Common myeloid progenitor, CD34-positive (primary cell): ENCODE data around the gene NECTIN2.

Experiments used
- CTCF ChIA-PET: fragments of 350-600 bp; sonication (Branson Sonifier 250); formaldehyde crosslinking; loops from one replicate; lab custom pipeline; 2021; ENCODE audit warnings: antibody characterized with exemption; lab: Charles Lee
- POLR2A ChIA-PET: fragments of 350-600 bp; sonication (Branson Sonifier 250); formaldehyde crosslinking; loops from one replicate; lab custom pipeline; 2021; ENCODE audit warnings: antibody characterized with exemption; lab: Charles Lee
- DNase-seq, 3 donors: peaks; one replicate each; pipeline versions ENCODE4 v3.0.0 to v3.0.0-alpha.2; 2013
- H3K27ac ChIP-seq, 2 experiments: 1 replicate in 1 of 2; 2 replicates in 1 of 2; pipeline ENCODE4 v1.7.0; 2013; ENCODE audit warnings: inconsistent platforms in 2 of 2, low read length in 2 of 2, mild to moderate bottlenecking in 2 of 2, low read depth in 1 of 2, moderate library complexity in 1 of 2; ENCODE audit not compliant: severe bottlenecking in 2 of 2, insufficient read depth in 1 of 2, poor library complexity in 1 of 2
- H3K27me3 ChIP-seq, 5 experiments: replicated peaks in 2 of 5; 1 replicate in 3 of 5; 2 replicates in 2 of 5; pipeline versions ENCODE4 v1.6.1 to v1.7.0; 2013; ENCODE audit warnings: low read length in 4 of 5, mild to moderate bottlenecking in 2 of 5, moderate library complexity in 2 of 5, inconsistent platforms in 1 of 5; ENCODE audit not compliant: insufficient read depth in 5 of 5, control insufficient read depth in 4 of 5
- H3K36me3 ChIP-seq, 4 experiments: 1 replicate in 2 of 4; 2 replicates in 2 of 4; pipeline versions ENCODE4 v1.6.1 to v1.7.0; 2013; ENCODE audit warnings: low read length in 3 of 4, control low read depth in 1 of 4, mild to moderate bottlenecking in 1 of 4; ENCODE audit not compliant: control insufficient read depth in 4 of 4, insufficient read depth in 4 of 4
- H3K4me1 ChIP-seq, 4 experiments: 1 replicate in 3 of 4; 2 replicates in 1 of 4; pipeline versions ENCODE4 v1.6.1 to v1.7.1; 2013; ENCODE audit warnings: low read length in 3 of 4, mild to moderate bottlenecking in 3 of 4, control low read depth in 1 of 4, inconsistent platforms in 1 of 4, moderate library complexity in 1 of 4; ENCODE audit not compliant: control insufficient read depth in 4 of 4, insufficient read depth in 4 of 4; ENCODE audit errors: control extremely low read depth in 1 of 4
- H3K4me3 ChIP-seq, 7 experiments: 1 replicate in 4 of 7; 2 replicates in 3 of 7; pipeline versions ENCODE4 v1.5.1 to v1.7.0; 2013; ENCODE audit warnings: mild to moderate bottlenecking in 7 of 7, low read length in 6 of 7, moderate library complexity in 6 of 7, inconsistent platforms in 2 of 7, low read depth in 2 of 7, control low read depth in 1 of 7; ENCODE audit not compliant: insufficient read depth in 4 of 7, control insufficient read depth in 1 of 7; ENCODE audit errors: extremely low read depth in 1 of 7
- H3K9me3 ChIP-seq, 5 experiments: 1 replicate in 4 of 5; 2 replicates in 1 of 5; pipeline versions ENCODE4 v1.6.1 to v1.7.1; 2013; ENCODE audit warnings: low read length in 4 of 5, mild to moderate bottlenecking in 2 of 5, inconsistent platforms in 1 of 5, low read depth in 1 of 5, moderate library complexity in 1 of 5; ENCODE audit not compliant: control insufficient read depth in 4 of 5, insufficient read depth in 2 of 5; ENCODE audit errors: control extremely low read depth in 1 of 5
- WGBS: methylation state at CpG from one replicate; pipeline ENCODE4 v1.1.5; 2013; ENCODE audit not compliant: insufficient coverage; 5-methylcytosine and 5-hydroxymethylcytosine counted together

NECTIN2 gene

DNA sequence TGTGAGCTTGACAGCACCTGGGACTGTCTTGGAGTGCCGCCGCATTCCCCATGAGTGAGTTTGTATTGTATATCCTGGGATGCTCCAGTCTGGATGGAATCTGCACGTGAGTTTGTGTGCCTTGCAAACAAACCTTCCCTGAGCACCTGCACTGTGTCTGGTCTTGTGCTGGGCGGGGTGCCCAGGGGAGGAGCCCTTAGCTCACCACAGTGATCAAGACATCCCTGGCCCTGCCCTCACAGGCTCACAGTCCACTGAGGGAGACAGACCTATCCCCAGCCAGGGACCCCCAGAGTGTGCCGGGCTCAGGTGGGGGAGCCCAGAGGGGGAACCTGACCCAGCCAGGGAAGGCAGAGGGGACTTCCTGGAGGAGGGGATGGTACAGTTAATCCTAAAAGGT is 38.9 kb upstream of the NECTIN2 start:
- CTCF ChIA-PET = interaction anchor here (0.7 to 2.1 kb wide), 12 partner anchors 8 to 39 kb away, joined by 3 to 8 read pairs (median 4); partner anchors contain the start of gene NECTIN2
- H3K9me3 ChIP-seq = peaks cover 0 to 1% (median 0%) of the 10 kb centered on the region in 5 experiments
- H3K4me3 ChIP-seq = no peak overlapping the region
- peaks cover 0 to 19% (median 16%) of the 10 kb centered on the region in 4 experiments for H3K4me1 ChIP-seq
- WGBS = 94% methylated on average over 2 of the region's 5 CpGs
- no peaks in the 10 kb centered on the region for H3K27me3 ChIP-seq
- POLR2A ChIA-PET = no interaction called here
- no peak for DNase-seq
- H3K36me3 ChIP-seq = no peaks in the 10 kb centered on the region
- no peak overlapping the region for H3K27ac ChIP-seq

DNA sequence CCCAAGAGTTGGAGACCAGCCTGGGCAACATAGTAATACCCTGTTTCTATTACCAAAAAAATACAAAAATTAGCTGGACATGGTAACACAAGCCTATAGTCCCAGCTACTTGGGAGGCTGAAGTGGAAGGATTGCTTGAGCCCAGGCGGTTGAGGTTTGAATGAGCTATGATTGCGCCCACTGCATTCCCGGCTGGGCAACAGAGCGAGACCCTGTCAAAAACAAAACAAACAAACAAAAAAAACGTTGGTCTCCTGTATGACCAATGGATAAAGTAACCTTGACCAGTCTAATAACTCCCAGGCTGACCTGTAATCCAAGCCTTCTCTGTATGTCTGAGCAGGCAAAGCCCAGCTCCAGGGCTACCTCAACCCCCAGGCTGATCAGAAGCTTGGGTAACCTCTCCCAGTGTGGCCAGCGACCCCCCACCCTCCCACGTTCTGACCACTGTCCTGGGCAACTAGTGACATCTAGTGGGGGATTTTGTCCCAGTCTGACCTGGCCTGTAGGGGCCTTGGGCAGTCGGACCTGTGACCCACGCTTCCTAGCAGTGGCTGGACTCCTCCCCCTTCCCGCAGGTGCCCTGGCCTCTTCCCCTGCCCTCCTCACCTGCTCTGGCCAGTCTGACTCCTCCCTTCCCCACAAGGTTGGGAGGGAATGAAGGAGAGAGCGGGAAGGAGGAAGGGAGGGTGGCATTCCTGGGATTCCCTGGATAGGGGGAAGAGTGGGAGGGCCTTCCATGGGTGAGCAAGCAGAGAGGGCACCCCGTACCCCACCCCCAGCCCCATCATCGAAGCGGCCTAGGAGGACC is 38.2 kb upstream of the NECTIN2 start:
- peaks cover 0 to 19% (median 16%) of the 10 kb centered on the region in 4 experiments for H3K4me1 ChIP-seq
- no peaks in the 10 kb centered on the region for H3K36me3 ChIP-seq
- CTCF ChIA-PET = interaction anchor here (0.7 to 2.1 kb wide), 9 partner anchors 9 to 38 kb away, joined by 3 to 8 read pairs (median 3); partner anchors contain the start of gene NECTIN2
- DNase-seq = no peak
- H3K27ac ChIP-seq = no peak overlapping the region
- no peaks in the 10 kb centered on the region for H3K27me3 ChIP-seq
- POLR2A ChIA-PET = no interaction called here
- peak overlapping the region in 2 of 7 experiments; percentile 53 to 76 for H3K4me3 ChIP-seq
- 47% methylated on average over 4 of the region's 14 CpGs for WGBS
- peaks cover 0 to 1% (median 0%) of the 10 kb centered on the region in 5 experiments for H3K9me3 ChIP-seq

DNA sequence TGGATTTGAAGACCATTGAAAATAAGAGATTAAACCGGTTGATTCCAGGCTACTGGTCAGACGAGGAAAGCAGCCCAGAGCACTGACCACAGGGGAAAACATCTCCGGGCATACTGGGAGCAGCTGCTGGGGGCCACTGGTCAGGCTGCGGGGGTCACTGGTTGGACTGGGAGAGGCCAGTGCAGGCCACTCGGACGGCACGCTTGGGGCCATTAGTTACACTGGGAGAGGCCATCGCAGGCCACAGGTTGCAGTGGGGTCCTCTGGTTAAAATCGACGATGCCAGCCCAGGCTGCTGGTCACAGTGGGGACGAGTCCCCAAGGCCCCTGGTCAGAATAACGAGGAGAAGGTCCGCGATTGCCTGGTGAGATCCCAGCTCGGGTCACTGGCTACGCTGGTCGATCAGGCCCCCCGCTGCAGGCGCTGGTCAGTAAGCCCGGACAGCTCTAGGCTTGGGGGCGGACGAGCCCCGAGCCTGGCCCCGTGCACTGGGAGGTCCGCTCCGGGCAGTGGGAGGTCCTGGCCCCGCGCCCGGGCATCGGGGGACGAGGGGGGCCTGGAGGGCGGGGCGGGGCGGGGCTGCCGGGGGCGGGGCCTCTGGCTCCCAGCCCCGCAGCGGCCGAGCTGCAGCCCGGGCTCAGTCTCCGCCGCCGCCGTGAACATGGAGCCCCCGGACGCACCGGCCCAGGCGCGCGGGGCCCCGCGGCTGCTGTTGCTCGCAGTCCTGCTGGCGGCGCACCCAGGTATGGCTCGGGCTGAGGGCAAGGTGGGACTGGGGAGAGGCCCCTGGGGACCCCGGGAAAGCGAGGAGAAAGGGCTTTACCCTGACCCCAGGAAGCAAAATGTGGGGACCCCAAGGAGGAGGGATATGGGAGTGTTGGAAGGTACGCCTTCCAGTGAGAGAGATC is 37.4 kb upstream of the NECTIN2 start, which contains the start of gene BCAM:
TSS of gene BCAM (plus strand) at position 641 of the 909 bp plus-strand sequence. CDS start at position 663, 22 bp downstream.
- DNase-seq = peak; percentile 20 to 35 (median 30)
- WGBS = 2% methylated on average over 43 of the region's 59 CpGs
- peak within 1 kb of the TSS; percentile 0 to 76 (median 57) for H3K4me3 ChIP-seq
- H3K4me1 ChIP-seq = peaks cover 0 to 19% (median 16%) of the 10 kb centered on the region in 4 experiments
- POLR2A ChIA-PET = no interaction called here
- CTCF ChIA-PET = interaction anchor here (0.6 to 2.1 kb wide), 7 partner anchors 13 to 85 kb away, joined by 3 to 8 read pairs (median 4); no protein-coding TSS in a partner anchor
- peaks cover 0 to 1% (median 0%) of the 10 kb centered on the region in 5 experiments for H3K9me3 ChIP-seq
- no peaks in the 10 kb centered on the region for H3K27me3 ChIP-seq
- H3K36me3 ChIP-seq = no peaks in the 10 kb centered on the region
- no peak within 1 kb of the TSS for H3K27ac ChIP-seq

DNA sequence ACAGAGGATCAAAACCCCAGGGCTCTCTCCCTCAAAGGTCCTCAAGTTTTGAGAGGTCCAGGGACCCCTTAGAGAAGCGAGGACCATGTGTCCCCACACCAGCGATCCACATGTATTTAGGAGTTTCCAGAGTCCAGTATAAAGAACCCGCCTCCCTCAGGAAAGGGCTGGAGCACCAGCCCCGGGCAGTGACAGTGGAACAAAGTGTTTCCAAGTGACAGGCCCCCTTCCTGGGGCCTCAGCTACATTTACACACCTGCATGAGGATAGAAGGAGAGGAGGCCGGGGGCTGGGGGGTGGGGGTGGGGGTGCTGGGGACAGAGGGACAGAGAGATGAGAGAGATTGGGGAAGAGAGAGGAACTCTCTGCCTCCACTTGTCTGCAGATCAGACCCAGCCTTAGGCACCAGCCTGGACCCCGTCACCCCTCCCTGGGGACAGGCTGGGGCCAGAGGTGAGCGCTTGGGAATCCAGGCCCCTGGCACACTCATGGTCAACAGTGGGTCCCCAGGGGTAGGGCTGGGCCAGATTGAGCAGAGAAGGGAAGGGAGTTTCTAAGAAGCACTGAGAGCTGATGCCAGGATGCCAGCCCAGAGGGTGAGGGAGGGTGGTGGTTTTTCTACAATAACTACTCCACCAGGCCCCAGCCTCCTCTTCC is 36.4 kb upstream of the NECTIN2 start:
- peaks cover 0 to 19% (median 16%) of the 10 kb centered on the region in 4 experiments for H3K4me1 ChIP-seq
- 79% methylated on average over 4 of the region's 7 CpGs for WGBS
- POLR2A ChIA-PET = interaction anchor here (0.5 kb wide), 1 partner anchor 43 kb away, joined by 5 read pairs; no protein-coding TSS in a partner anchor
- CTCF ChIA-PET = interaction anchor here (1.2 to 1.4 kb wide), 4 partner anchors 14 to 86 kb away, joined by 3 to 5 read pairs (median 4); no protein-coding TSS in a partner anchor
- H3K27ac ChIP-seq = no peak overlapping the region
- DNase-seq = no peak
- H3K9me3 ChIP-seq = no peaks in the 10 kb centered on the region
- H3K27me3 ChIP-seq = no peaks in the 10 kb centered on the region
- no peaks in the 10 kb centered on the region for H3K36me3 ChIP-seq
- peak overlapping the region in 2 of 7 experiments; percentile 47 to 48 for H3K4me3 ChIP-seq

DNA sequence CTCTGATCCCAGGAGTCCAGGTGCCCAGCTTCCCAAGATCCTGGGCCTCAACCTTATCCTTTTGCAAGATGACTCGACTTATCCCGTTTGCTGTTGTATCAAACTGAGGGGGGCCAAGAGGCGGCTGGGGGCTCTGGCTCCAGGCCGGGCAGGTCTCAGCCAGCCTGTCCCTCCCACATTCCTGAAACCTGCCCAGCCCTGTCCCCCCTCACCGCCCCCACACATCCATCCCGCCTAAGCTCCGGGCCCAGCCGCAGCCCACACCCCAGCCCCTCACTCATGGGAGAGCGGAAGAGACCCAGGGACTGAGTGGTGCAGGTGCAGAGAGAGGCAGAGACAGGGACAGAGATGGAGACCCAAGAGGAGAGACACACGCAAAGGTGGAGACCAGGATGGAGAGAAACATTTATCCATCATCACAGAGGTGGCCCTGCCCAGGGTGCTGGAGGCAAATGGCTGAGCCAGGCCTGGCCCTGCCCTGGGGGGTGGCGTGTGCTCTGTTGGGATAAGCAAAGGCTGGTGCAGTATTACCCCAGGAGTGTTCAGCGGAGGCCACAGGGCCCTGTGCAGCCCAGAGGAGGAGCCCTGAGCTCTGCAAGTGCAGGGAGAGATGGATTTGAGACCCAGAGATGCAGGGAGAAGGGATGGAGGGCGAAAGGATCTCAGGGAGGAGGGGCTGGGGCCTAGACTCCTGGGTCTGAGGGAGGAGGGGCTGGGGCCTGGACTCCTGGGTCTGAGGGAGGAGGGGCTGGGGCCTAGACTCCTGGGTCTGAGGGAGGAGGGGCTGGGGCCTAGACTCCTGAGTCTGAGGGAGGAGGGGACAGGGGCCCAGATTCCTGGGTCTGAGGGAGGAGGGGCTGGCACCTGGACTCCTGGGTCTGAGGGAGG is 35.6 kb upstream of the NECTIN2 start:
- H3K4me1 ChIP-seq = peaks cover 0 to 19% (median 16%) of the 10 kb centered on the region in 4 experiments
- no peak overlapping the region for H3K27ac ChIP-seq
- no peaks in the 10 kb centered on the region for H3K36me3 ChIP-seq
- POLR2A ChIA-PET = interaction anchor here (0.5 to 0.6 kb wide), 2 partner anchors 44 to 258 kb away, joined by 3 to 5 read pairs; no protein-coding TSS in a partner anchor
- no peak overlapping the region for H3K4me3 ChIP-seq
- 100% methylated on average over 5 of the region's 13 CpGs for WGBS
- no peaks in the 10 kb centered on the region for H3K27me3 ChIP-seq
- no peak for DNase-seq
- CTCF ChIA-PET = interaction anchor here (1.0 to 1.4 kb wide), 2 partner anchors 27 to 34 kb away, joined by 3 read pairs; no protein-coding TSS in a partner anchor
- H3K9me3 ChIP-seq = no peaks in the 10 kb centered on the region
